Upper lobe of left lung (tissue), 4 donors: ENCODE results near the gene GPR42.

ENCODE experiments used
- CTCF ChIP-seq, 6 experiments: fragments of 450-650 bp in 4 of 6; fragments of 200-600 bp in 2 of 6; sonication (generic) in 2 of 6; IDR thresholded peaks; one replicate each; pipeline ENCODE4 v1.5.1; 2016 to 2019; ENCODE audit warnings: antibody characterized with exemption in 6 of 6
- EP300 ChIP-seq, 4 donors: sonication (generic); formaldehyde crosslinking; IDR thresholded peaks; one replicate each; pipeline ENCODE4 v1.5.1; 2017; ENCODE audit warnings: antibody characterized with exemption in 4 of 4, control low read depth in 2 of 4

GRCh38 chr19:35355791-35356460 lies 14.9 kb upstream of the GPR42 start:
- TF ChIP-seq EP300 (IDR thresholded peaks at IDR 0.05): no peak
- TF ChIP-seq CTCF (IDR thresholded peaks at IDR 0.05): no peak
